GM10847 (cell line): ENCODE measurements around the gene ARFGEF2.

ENCODE experiments used
- POLR2A ChIP-seq: IDR thresholded peaks from 2 replicates; pipeline ENCODE4 v1.6.1; 2011; ENCODE audit not compliant: insufficient read length; ENCODE audit errors: extremely low read depth

Gene ARFGEF2

DNA sequence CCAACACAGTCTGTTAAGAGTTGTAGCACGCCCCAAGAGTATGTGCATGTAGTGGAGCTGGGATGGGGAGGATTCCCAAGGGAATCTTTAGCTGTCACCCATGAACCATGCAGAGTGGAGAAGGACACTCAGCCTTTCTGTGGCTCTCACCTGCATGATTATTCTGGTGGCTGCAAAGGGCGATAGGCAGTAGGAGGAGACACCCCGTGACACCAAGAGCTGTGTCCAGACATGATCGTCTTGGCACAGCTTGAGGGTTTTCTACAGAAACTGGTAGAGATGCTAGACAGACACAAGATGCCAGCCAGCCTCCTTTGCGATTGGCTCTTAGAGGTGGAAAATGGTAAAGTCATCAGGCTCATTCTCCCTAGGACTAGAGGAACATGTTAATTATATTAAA, 121.5 kb downstream of the ARFGEF2 start:
- TF ChIP-seq POLR2A = no peak

DNA sequence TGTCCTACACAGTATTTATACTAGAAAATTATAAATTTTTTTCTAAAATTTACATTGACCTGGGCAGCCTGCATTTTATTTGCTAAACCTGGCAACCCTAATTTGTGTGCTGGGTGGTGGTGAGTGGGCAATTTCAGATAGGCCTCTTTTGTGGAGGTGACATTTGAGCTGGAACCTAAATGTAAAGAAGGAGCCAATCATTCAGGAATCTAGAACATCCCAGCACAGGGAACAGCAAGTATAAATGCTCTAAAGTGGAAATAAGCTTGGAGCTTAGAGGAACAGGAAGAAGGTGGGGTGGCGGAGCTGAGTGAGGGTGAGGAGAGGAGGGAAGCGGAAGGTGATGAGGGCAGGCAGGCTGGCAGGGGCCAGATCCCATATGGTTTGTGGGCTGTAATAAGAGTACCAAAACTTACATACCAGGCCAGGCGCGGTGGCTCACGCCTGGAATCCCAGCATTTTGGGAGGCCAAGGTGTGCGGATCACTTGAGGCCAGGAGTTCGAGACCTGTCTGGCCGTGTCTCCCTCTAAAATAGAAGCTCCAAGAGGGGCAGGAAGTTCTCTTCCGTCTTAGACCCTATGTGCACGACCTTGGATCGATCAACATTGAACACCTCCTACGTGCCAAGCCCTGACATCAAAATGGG, 124.1 kb downstream of the ARFGEF2 start:
- no peak for TF ChIP-seq POLR2A

DNA sequence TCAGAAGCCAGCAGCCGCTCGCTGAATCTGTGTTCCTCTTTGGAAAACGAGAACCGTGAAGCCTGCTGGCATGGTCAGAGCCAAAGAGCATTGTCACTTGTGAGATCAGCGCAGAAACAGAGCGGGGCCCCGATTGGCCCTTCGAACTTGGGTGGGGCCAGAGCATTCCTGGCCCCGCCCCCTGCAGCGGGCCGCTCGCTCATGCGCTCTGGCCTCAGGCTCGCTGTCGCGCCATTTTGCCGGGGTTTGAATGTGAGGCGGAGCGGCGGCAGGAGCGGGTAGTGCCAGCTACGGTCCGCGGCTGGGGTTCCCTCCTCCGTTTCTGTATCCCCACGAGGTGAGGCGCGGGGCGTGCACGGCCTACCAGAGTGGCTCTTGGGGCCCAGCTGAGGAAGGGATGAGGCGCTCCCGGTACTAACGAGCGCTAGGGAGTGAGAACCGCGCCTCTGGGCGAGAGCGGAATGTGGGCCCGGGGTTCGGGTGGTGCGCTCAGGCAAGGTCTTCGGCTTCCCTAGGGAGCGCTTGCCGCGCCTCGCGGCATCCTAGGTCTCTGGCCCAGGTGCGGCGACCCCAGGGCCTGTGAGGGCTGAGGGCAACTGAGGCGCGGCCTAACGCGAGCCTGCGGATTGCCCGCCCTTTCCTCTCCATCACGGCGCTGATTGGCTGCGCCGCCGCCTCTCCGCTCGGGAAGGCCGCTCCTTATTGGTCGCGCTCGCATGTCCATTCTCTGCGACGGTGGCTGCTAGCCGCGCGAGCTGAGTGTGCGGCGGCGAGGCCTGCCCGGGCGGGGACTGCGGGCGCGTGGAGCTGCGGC, 124.8 kb downstream of the ARFGEF2 start, which contains the start of gene CSE1L:
Gene CSE1L, plus strand, starts transcription at position 226 of the 814 bp plus-strand sequence. CDS start 12,152 bp downstream, outside the sequence.
- TF ChIP-seq POLR2A = peak; percentile 77

DNA sequence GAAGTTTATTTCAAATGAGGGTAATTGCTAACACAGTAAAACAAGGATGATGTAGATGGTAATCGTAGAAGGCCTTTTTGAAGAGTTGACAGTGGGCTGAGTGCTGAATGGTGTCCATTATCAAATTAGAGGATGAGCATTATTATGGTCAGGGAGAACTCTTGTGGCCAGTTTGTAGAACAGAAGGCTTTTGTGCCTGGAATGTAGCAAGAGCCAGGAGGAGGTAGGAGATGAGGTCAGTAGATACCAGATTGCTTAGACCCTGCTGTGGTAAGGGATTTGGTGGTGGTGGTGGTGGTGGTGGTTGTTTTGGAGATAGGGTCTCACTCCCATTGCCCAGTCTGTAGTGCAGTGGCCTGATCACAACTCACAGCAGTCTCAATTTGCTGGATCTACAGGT, 130.8 kb downstream of the ARFGEF2 start:
- no peak for TF ChIP-seq POLR2A

DNA sequence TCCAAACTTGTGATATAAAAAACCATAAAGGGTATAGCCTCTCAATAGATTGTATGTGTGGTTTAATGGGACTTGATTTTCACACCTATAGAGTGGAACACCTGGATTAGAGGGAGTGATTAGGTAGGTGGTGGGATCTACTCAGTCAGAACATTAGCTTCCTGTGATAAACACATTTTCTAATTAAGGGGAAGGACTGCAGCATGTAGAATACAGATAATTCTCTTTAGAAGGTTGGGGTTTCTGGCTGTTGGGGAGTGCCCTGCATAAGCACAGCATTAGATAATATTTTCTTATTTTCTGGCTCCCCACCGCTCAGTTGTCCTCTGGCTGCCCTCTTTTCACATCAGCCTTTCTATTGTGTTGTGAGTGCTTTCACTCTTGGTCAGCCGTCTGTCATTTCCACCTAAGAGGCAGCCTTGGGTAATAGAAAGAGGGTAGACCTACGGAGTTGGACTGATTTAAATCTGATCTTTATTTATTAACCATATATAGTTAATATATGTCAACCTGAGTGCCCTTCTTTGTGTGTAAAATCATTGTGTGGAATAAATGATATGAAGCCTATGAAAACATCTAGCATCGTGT, 132.6 kb downstream of the ARFGEF2 start:
- no peak for TF ChIP-seq POLR2A

DNA sequence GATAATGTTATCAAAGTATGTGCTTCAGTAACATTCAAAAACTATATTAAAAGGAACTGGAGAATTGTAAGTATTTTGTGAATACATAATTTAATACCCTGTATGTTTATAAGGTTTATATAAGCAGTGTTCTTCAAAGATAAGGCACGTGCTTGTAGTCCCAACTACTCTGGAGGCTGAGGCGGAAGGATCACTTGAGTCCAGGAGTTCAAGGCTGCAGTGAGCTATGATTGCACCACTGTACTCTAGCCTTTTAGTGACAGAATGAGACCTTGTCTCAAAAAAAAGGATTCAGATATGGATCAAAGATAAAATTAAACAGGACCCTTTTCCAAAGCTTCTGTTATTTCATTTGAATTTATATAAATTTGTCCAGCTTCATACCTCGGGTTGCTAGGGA, 141.8 kb downstream of the ARFGEF2 start:
- TF ChIP-seq POLR2A = no peak

DNA sequence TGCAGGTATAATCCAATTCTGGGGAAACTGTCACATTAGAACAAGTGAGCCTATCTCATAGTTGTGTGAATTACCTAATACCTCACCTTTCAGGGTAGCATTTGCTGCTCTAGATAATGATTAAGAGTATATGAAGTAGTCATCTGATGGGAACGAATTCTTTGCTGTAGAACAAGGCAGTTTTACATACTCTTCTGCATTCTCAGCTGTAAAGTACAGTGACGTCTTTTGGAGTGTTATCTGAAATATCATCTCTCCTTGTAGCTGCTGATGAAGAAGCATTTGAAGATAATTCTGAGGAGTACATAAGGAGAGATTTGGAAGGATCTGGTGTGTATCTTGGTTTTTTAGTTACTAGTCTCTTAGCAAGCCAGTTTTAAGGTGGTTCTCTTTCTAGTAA, 153.0 kb downstream of the ARFGEF2 start:
- no peak for TF ChIP-seq POLR2A

DNA sequence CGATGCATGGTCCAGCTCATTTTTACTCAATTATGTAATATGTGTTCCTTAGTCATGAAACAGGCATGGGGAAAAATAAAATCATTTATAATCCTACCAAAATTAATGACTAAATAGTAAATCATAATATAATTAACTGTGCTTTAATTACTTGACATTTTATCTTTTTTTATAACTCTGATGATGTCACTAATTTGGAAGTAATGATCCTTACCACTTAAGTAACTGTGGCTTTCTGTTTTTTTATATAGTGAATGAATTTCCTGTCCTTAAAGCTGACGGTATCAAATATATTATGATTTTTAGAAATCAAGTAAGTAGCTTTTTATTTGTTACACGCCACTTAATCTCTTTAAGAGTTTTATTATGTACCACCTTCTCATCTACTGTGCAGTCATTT, 156.8 kb downstream of the ARFGEF2 start:
- no peak for TF ChIP-seq POLR2A
